Upper lobe of left lung (tissue), 4 donors: ENCODE results near the gene FBXL3.

ENCODE experiments used
- CTCF ChIP-seq, 6 experiments: fragments of 450-650 bp in 4 of 6; fragments of 200-600 bp in 2 of 6; sonication (generic) in 2 of 6; IDR thresholded peaks; one replicate each; pipeline ENCODE4 v1.5.1; 2016 to 2019; ENCODE audit warnings: antibody characterized with exemption in 6 of 6
- EP300 ChIP-seq, 4 donors: sonication (generic); formaldehyde crosslinking; IDR thresholded peaks; one replicate each; pipeline ENCODE4 v1.5.1; 2017; ENCODE audit warnings: antibody characterized with exemption in 4 of 4, control low read depth in 2 of 4
- POLR2A ChIP-seq, 4 donors: fragments of 450-650 bp; IDR thresholded peaks; one replicate each; pipeline ENCODE4 v1.5.1; 2016 to 2017; ENCODE audit warnings: antibody characterized with exemption in 4 of 4, mild to moderate bottlenecking in 2 of 4
- POLR2AphosphoS5 ChIP-seq, 2 donors: sonication (generic); formaldehyde crosslinking; IDR thresholded peaks; one replicate each; pipeline ENCODE4 v1.5.1; 2017; ENCODE audit warnings: antibody characterized with exemption in 2 of 2

- TF ChIP-seq POLR2A (IDR thresholded peaks at IDR 0.05) = no peak
- no peak for TF ChIP-seq EP300 (IDR thresholded peaks at IDR 0.05)
- TF ChIP-seq CTCF (IDR thresholded peaks at IDR 0.05) = no peak
- TF ChIP-seq POLR2AphosphoS5 (IDR thresholded peaks at IDR 0.05) = no peak
Observed at GRCh38 chr13:76973920-76974617, 52.9 kb downstream of the FBXL3 start.
